GM04503 (cell line): Measurements from ENCODE around the gene PROP1.
"Not testable (repeated sequence)": the region's sequence is repeated elsewhere in the genome, so short reads cannot be mapped to it uniquely, and the experiment has no call there.

Experiments
- DNase-seq: peaks from one replicate; pipeline ENCODE4 v3.0.0-alpha.2; 2012; ENCODE audit warnings: low read depth

Gene PROP1

DNA sequence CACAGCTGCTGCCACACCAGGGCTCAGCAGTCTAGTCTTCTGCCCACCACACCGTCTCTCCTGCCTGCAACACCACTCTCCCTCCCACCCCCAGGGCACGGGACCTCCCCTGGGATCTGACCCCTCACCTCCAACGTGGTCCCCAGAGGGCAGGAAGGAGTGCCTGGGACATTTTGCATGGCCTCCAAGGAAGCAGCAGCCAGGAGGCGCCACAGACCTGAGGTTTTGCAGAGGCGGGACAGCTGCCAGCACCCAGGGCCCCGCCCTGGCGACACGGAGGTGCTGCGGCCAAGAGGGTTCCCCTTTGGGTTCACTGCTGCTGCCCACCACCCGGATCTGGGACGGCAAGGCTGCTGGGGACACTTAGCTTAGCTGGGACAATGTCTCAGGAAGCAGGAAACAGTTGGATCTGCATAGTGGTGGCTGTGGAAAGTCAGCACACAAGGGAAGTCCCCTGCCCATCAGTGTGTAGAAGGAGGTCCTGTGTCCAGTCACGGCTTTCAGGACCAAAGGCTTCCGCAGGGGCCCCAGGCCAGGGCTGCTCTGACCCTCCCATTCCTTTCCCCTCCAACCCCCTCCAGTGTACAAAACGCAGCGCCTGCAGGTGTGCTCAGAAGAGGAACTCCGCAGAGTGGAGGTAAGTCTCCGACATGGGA, 13.8 kb downstream of the PROP1 start:
- no peak for DNase-seq

DNA sequence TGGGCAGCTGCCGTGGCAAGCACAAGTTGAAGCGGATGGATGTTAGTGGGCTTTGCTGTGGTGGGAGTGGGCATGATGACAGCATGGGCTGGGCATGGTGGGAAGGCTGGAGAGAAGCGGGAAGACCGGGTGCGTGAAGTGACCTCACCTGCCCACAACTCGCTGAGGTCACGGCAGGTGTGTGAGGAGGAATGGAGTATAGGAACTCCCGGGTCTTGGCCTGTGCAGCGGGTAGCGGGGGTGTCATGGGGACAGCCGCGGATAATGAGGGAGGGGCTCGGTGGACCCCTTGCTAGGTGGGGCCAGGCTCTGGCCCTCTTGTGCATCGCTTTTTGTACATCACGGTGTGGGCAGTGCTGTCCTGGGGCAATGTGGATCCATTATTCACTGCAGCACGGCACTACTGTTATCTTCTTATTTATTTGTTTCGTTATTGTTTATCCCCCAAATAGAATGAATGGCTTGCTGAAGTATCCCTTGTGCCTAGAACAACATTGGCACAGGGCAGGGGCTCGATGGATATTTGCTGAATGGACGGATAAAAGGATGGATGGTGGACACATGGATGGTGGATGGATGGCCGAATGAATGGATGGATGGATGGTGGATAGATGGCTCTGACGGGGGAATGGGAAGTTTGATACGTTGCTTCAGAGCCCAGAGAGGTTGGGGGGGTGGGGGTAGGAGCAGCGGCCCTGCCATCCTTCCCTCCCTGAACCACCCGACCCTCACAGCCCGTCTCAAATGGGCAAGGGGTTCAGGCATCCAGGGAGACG, 14.6 kb downstream of the PROP1 start:
- DNase-seq = no peak

DNA sequence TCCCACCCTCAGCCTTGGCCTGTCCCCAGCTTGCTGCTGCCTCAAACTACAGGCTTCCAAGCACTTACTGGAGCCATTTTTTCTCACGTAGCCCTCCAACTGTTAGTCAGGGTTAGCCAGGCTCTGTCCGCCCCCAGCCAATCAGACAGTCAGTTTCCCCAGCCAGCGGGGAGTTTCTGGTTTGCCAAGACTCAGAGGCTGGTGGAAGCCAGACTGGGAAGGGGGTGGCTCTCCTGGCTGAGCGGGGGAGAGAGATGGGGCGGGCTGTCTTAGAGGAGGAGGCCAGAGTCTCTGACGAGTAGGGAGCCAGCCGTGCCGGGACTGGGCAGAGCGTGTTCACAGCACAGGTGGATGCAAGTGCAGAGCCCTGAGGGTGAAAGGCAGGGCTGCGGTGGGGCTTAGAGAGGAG, 15.3 kb downstream of the PROP1 start:
- no peak for DNase-seq

DNA sequence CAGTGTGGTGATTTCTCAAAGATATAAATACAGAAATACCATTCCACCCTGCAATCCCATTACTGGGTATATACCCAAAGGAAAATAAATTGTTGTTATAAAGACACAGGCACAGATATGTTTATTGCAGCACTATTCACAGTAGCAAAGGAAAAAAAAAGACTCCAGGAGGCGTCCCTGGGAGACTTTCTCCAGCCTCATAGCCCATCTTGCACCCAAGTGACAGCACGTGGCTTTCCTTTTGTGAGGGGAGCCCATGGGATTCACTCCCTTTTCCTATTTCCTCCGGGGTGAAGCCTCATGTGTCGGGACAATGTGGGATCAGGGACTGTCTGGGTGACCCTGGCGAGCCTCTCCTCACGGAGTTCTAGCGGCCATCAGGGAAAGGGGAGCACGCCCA, 18.4 kb downstream of the PROP1 start:
- DNase-seq = not testable (repeated sequence)

DNA sequence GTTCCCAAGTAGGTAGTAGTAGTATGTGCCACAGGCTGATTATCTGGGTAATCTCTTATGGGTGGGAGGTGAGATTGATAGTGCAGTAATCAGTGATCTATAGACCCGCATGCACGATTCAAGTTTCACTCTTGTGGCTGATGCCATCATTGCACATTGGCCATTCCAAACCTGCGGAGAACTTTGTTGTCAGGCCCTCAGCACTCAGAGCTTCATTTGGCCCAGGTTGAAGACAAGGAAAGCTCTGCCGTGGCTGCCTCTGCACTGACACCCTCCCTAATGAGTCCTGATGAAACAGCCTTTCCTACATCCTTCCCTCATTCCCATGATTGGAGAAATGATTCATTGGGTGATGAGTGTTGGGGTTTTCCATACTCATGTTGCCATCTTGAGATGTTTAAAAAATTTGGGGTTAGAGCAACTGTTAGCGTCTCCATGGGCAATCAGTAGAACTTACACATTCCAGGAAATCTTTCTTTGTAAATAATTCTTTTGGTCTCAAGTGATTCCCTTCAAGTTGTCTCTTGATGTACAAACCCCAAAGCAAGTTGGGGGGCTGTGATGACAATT, 22.9 kb downstream of the PROP1 start:
- peak; percentile 61 for DNase-seq

- peak; percentile 42 for DNase-seq
Measured at GRCh38 chr5:177972613-177973012, 23.4 kb downstream of the PROP1 start.

DNA sequence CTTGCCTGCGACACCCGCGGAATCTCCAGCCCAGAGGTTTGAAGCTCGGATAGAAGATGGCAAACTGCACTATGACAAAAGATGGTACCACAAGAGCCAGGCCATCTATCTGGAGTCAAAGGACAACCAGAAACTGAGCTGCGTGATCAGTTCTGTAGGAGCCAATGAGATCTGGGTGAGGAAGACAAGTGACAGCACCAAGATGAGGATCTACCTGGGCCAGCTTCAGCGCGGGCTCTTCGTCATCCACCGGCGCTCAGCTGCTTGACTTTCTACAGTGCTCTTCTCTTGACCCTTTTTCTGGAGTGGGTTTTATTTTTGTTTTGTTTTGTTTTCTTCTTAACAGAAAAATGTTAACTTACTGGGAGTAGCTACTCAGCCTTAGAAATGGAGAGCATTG, 24.0 kb downstream of the PROP1 start:
- DNase-seq = not testable (repeated sequence)

DNA sequence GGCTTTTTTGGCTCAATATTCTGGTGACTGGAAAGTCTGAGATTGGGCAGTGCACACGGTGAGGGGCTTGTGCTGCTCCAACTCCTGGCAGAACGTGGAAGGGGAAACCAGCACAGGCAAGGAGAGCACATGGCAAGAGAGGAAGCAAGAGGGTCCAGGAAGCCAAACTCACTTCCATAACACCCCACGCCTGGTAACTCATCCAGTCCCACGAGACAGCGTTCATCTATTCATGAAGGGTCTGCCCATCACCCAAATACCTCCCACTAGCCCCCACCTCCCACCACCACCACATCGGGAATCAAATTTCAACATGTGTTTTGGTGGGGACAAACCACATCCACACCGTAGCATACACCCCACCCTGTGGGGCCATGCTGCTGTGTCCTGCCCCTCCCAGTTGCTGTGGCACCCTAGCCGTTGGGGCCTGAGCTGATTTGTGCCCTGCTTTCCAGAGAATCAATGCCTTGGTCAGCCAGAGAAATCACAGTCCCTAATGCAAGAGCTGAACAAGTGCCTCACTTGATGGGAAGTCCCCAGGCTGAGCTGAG, 27.3 kb downstream of the PROP1 start:
- DNase-seq = no peak

GRCh38 chr5:177967221-177967887, 28.7 kb downstream of the PROP1 start:
- DNase-seq = no peak

DNA sequence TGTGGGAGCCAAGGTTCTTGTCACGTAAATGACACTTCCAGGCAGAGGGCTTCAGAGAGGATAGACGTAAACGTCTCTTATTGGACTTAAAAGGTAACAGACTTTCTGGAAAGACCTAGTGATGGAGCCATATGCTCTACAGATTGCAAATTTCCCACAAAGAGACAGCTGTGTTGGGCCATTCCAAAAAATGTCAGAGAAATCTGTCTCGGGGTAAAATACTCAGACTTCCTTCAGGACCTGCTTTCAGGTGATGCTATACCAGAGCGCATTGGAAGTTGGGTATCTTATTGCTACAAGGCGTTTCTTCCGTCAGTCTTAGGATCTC, 29.2 kb downstream of the PROP1 start:
- no peak for DNase-seq

DNA sequence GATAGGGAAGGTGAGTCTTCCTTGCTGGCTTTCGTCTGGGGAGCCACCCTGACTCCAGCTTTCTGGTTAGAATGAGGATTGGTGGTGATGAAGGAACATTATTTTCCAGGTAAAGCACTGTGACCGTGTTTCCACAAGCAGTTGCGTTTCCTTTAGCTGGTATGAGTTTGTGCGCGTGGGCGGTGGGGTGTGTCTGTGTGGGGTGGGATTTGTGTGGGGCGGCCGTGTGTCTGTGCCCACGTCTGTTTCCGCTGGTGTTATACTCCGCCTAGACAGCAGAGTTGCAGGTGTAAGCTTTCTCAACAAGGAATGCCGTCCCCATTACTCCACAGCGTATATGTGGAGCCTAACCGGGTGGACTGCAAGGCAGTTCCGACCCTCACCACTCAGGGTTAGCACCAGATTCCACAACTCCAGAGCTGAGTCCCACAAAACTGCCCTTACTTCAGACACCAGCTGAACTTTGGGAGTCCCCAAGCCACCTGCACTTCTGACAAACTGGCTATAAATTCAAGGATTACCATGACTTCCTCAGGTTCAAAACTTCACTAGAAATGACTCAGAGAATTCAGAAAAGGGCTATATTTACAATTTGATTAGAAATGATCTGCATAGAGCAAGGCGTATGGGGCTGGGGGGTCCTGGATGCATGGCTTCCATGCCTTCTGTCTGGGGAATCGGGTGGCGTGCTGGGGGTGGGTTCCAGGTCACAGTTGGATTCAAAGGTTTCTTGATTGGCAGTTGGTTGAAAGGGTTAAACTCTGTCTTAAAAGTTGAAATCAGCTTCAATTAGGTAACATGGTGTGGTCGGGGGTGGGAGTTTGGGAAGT, 29.8 kb downstream of the PROP1 start:
- no peak for DNase-seq

DNA sequence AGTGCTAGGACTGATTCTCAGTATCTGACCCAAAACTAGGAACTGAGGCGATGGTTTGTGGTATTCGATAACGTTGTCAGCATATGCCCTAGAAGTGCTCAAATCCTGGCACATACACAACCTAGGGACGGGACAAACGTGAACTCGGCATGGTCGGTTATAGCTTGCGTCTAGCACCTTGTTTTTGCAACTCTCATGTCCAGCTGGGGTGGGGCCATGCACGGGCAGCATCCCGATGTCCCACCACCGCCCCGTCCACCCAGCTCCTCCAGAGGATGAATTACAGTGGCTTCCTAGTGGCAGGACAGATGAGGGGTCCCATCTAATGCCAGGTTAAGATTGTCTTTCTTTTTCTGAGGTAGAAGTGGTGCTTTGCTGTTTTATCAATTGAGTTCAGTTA, 31.6 kb downstream of the PROP1 start:
- DNase-seq = no peak

GRCh38 chr5:177963966-177964365, 32.1 kb downstream of the PROP1 start:
- DNase-seq = no peak

DNA sequence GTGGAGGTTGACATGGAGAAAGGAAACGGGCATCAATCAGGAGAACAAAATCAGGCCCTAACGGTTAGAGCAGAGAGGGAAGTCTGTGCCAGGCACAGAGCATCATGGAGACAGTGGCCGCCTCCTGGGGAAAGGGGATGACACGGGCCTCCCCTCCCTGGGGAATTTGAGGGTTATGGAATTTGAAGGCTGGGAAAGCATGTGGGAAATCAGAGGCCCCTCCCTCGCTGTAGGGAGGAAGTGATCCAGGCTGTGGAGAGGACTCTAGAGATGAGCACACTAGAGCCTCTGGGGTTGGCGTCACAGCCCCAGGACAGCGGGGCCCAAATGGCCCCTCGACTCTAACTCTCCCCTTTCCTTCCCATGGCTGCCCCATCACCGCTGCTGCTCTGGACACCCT, 36.7 kb downstream of the PROP1 start:
- DNase-seq = no peak

DNA sequence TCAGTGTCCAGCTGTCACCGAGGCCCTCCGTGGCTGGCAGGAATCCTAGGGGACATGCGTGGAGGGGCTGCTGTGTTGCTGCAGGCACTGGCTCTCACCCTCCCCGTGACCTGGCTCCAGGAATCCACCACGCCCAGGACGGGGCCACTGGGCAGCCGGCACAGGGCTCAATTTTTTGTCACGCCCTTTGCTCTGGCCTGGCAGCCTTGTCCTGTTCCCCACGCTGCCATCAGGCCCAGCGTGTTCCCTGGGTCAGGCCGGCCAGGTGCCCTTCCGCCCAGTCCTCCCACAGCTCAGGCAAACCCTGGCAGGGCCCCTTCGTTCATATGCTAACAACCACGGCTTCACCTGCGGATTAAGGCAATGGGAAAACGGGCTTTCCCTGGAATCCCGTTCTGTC, 37.3 kb downstream of the PROP1 start:
- no peak for DNase-seq

GRCh38 chr5:177957241-177957640, 38.8 kb downstream of the PROP1 start:
- no peak for DNase-seq

GRCh38 chr5:177953101-177953500, 42.9 kb downstream of the PROP1 start:
- DNase-seq = not testable (repeated sequence)

- not testable (repeated sequence) for DNase-seq
Measured at GRCh38 chr5:177949656-177950055, 46.4 kb downstream of the PROP1 start.

DNA sequence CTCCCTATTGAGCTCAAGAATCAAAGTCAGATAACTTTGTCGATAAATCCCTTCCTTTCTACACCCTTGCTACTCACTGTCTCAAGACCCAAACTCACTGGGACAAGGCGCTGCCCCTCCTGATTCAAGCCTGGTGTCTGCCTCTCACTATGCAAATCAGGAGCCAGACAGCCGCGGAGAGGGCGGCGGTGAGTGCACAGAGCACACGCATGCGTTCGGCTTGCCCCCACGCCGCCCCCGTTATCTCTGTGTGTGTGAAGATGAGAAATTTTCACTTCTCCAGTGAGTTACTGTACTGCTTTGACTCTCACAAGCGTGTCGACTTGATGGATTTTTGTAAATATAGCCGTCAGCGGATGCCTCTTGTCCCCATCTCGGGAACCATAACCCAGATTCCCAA, 47.0 kb downstream of the PROP1 start:
- not testable (repeated sequence) for DNase-seq

GRCh38 chr5:177947912-177948311, 48.1 kb downstream of the PROP1 start:
- DNase-seq = not testable (repeated sequence)

DNA sequence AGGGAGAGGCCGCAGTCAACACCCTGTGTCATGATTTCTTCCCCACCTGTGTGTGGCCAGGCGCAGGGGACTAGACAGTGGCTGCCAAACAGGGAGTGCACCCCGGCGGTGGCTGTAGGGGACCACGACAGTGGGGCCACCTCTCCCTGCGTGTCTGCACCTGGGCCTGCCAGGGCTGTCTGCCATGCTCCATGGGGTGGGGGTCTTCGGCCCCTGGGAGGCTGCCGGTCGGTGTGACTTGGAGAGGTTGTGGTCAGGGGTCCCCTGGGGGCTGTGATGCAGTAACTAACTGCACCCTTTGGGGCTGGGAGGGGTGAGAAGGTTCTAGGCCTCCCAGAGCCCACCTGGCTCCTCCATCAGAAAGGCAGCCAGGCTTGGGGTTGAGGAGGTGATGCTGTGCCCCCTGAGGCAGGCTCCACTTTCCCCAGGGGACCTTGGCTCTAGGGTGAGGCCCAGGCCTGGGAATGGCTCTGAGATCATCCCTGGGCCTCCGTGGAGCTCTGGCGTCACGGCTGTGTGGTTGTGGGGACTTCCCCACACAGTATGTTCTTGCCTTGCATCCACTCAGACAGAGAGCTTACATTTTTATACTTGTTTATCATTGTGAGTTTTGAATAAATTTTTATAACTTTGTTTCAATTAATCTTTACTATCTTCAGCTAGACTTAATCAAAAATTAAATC, 50.3 kb downstream of the PROP1 start:
- DNase-seq = not testable (repeated sequence)
